Activated CD4-positive, alpha-beta T cell treated with anti-CD3 and anti-CD28 coated beads, Interleukin-2, amount 50 U/mL, for 48 hours (primary cell): ENCODE measurements around the gene MYBPHL.

Experiments used
- DNase-seq, 2 experiments: peaks; one replicate each; pipeline ENCODE4 v3.0.0-alpha.2; 2020

MYBPHL gene, protein sequence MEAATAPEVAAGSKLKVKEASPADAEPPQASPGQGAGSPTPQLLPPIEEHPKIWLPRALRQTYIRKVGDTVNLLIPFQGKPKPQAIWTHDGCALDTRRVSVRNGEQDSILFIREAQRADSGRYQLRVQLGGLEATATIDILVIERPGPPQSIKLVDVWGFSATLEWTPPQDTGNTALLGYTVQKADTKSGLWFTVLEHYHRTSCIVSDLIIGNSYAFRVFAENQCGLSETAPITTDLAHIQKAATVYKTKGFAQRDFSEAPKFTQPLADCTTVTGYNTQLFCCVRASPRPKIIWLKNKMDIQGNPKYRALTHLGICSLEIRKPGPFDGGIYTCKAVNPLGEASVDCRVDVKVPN

DNA sequence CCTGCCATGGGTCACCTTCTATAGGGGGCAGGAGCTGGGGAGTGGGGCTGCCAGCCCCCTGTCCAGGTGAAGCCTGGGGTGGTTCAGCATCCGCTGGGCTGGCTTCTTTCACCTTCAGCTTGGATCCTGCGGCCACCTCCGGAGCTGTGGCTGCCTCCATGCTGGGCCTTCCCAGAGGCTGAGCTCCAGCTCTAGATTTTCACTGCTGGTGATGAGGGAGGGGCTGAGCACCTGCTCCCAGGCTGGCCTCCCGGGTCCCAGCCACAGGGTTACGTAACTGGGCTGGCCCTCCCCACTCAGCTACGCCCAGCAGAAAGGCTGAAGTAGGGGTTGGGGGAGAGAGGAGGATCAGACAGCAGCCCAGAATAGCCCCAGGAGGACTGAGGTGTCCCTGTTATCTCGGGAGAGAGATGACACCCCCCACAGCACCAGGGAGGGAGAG lies at the start of gene MYBPHL:
MYBPHL (minus strand) TSS at position 180 of the 442 bp plus-strand sequence; CDS start at position 160, 20 bp downstream.
- DNase-seq, result no peak

DNA sequence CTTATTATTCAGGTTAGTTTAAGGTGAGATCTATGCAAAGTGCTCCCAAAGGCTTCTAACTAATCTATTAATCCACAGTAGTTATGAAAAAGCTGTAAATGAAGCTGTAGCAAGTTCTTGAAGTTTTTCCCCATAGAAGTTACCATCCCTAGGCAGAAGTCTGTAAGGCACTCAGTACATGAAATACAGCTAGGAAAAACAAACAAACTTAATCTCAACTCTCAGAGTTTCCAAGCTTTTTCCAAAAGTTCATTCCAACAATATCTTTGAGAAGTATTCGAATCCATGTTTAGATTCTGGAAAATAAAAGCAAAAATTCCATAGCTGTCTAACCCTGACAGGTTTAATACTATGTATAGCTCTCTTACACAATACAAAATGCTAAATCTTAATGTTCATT lies 49.7 kb upstream of the MYBPHL start:
- no peak for DNase-seq

- DNase-seq, result no peak
Measured at GRCh38 chr1:109354929-109355328, 48.1 kb upstream of the MYBPHL start.

DNA sequence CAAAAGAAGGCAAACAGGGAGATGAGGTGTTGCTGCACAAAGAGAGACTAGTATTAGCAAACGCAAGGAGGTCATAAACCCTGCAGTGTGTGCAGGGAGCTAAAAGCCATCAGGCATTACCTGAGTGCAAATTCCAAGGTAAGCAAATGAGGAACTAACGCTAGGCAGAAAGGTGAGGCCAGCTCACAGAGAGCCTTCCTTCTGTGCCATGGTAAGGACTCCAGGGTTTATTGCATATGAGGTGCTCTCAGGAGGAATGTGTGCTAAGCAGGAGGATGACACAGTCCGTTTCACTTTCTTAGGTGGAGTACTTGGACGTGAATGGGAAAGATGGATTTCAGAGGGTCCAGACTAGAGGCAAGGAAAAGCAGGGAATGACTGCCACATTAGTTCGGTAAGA lies 44.6 kb upstream of the MYBPHL start:
- DNase-seq, result no peak

- no peak for DNase-seq
Measured at GRCh38 chr1:109350655-109351054, 43.8 kb upstream of the MYBPHL start.

DNA sequence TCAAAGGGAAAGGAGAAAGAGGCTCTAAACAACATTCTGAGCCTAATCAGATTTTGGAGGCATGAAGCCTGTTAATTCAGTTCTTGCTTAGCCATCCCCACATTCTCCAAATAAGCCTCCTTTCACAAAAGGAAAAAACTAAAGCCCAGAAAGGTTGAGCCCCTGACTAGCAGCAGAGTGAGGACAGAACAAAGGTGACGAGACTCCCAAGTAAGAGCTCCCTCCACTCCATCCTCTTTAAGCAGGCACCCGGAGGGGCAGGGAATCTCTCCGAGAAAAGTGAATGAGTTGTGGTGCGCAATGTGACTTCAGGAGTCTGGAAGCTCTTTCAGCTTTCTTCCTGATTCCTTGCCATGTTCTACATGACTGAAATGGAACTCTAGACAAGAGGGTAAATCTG lies 43.4 kb upstream of the MYBPHL start:
- DNase-seq, result no peak

- DNase-seq, result no peak
Measured at GRCh38 chr1:109347511-109347910, 40.7 kb upstream of the MYBPHL start.

GRCh38 chr1:109341944-109342930 lies 35.4 kb upstream of the MYBPHL start:
- DNase-seq, result no peak

GRCh38 chr1:109338608-109339007 lies 31.8 kb upstream of the MYBPHL start:
- DNase-seq, result no peak

DNA sequence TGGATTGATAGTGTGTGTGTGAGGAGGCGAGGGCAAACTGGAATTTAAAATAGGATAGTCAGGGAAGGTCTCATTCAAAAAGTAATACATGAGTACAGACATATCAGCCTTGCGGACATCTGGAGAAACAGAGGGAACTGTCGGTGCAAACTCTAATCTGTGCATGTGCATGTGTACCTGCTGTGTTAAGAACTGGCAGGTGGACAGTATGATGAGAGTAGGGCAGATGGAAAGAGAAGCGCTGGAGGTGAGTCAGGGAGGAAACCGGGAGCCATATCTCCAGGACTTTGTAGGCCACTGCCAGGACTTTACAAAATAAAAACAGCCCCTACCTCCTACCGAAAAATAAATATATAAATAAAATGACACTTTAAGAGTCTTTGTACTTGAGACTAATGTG lies 31.3 kb upstream of the MYBPHL start:
- no peak for DNase-seq

DNA sequence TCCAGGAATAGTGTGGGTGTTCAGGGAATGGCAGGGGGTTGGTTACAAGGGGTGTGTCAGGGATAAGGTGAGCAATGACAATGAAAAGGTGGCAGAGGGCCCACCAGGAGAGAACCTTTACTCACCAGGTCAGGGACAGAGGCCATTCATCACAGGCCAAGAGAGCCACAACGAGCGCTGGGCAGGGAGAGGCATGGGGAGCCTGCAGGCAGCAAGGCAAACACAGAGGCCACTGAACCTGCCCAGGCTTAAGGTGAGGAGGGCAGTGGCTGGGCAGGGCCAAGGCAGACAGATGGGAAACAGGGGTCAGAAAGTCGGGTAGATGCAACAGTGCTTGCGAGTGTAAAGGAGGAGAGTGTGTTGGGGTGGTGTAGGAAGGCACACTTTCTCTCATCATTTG lies 28.3 kb upstream of the MYBPHL start:
- no peak for DNase-seq

DNA sequence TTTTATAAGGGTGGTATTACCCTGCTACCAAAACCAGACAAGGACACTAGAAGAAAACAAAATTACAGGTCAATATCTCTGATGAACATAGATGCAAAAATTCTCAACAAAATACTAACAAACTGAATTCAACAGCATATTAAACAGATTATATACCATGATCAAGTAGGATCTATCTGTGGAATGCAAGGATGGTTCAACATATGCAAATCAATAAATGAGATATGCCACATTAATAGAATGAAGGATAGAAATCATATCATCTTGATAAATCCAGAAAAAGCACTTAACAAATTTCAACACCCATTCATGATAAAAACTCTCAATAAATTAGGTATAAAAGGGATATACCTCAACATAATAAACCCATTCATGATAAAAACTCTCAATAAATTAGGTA lies 24.3 kb upstream of the MYBPHL start:
- DNase-seq, result no peak

DNA sequence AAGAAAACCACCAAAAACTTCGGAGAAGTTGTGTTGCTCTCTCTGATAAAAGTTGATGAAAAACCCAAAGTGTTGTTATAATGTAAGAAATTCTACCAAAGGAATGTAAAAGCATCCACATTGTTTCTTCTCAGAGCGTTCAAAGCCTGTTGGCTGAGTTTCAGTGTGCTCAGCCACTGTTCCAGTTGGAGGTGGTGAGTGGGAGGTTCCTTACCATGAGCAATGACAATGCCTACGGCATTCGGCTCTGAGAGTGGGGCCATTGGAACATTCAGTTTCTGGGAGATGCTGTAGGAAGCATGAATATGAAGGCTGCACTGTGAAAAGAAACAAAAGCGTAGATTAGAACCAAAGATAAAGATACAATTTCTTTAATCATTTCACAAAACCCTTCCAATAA lies 20.5 kb upstream of the MYBPHL start:
- no peak for DNase-seq

DNA sequence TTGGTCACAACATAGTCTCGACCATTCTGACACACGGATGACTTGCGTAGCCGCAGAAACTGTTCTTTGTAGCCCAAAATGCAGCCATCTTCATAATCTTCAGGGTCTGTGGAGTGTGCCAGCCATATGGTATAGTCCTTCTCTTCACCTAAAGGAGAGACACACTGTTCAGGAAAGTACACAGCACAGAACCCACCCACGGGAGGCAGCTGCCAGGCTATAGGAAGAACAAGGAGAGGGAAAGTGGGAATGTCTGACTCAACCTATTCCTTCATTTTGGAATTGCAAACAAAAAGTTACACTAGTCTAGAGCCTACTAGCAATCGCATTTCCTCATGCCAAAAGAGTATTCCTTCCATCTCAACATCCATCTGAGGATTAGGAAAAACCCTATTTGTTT lies 16.2 kb upstream of the MYBPHL start:
- no peak for DNase-seq

- DNase-seq, result no peak
Measured at GRCh38 chr1:109319114-109319513, 12.3 kb upstream of the MYBPHL start.

- no peak for DNase-seq
Measured at GRCh38 chr1:109316506-109316905, 9.7 kb upstream of the MYBPHL start.

DNA sequence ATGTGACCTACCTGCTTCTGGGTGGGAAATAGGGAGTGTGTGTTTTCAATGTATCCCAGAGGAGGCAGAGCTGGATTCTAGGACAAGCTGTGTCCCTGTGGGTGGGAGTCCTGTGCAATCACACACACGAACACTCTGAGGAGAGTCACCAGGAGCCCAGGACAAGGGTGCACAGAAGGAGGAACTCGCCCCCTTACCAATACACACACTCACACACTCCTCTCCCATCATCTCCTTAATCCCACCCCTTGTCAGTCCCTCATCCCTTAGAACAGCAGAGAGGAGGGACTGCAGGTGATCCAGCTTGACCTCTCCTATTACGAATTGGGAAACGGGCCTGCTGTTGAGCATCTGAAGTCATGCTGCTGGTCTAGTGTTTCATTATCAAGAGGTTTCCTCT lies 8.5 kb upstream of the MYBPHL start:
- no peak for DNase-seq

DNA sequence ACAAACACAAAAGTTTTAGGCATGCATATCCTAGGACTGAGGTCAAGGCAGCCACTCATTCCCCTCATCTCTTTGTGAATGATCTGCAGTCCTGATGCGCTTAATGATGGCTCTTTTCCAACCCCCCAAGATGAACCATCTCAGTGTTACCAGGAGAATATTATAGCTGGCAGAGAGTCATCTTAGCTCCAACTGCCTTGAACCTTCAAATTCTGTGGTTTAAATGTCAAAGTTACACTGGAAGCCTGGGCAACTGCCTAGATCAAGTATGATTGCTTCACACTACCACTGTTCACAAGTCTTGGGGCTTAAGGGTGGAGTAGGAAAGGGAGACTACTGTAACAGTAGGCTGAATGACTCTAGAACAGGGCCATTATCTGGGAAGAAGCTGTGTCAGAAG lies 8.0 kb upstream of the MYBPHL start:
- no peak for DNase-seq

DNA sequence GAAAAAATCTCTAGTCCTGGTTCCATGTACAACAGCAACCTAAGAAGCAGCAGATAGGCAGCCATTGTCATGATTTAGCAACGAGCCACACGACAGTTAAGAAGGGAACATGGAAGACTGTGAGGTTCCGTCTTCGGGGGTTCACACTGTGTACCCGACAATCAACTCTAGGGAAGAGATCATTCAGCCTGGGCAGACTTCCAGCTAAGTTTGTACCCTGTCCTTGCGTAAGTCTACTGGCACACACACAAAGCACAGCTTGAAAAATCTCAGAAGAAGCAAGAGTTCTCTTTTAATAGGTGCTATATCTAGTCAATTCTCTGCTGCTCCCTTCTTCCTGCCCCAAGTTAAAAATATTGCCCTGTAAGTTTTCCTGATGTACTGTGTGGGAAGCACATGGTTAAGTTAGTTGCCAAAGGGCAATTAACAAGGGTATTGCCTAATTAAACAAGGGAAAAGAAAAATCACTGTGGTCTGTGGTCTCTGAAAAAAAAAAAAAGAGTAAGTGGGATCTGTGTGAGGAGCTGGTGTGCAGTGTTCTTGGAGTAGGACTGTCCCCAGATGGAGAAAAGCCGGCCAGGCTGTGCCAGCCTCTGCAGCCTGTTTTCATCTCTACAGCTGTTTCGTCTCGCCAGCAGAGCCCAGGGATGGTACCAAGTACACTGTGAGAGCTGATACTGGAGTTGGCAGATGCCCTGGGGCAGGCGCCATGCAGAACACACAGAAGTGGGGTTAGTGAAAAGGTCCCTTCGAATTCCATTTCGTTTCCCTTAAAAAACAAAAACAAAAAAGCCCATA lies 6.4 kb upstream of the MYBPHL start:
- no peak for DNase-seq

GRCh38 chr1:109312246-109312645 lies 5.4 kb upstream of the MYBPHL start:
- no peak for DNase-seq

- DNase-seq, result no peak
Measured at GRCh38 chr1:109309347-109309746, 2.5 kb upstream of the MYBPHL start.

DNA sequence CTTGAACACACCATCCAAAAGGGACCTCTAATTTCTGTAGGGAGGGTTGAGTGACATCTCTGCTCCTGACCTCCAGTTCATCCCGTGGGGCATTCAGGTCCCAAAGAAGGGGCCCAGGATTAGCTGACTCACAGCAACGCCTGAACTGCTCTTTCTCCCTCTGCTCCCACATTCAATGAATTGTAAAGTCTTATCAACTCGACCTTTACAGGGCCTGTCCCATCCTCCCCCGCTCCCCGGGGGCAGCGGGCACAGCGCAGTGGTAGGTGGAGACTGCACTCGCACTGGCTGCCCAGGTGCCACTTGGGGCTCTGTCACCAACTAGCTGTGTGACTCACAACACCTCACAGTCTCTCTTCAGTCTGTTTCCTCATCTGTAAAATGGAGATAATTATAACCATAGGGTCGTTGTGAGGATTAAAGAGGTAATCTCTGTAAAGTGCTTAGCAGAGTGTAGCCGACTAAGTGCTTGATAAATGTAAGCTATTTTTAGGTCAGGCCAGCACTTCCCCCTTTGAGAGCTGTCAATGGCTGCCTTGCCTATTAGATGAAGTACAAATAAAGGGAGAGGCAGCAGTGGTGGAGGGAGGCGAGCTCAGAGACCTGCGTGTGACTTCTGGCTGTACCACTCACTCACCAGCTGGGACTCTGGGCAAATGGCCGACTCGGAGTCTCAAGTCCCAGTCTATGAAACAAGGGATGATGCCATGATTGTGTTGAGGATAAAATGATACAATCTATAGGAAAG lies 637 bp upstream of the MYBPHL start:
- DNase-seq, result no peak
